ENCODE data around the gene PLEKHA6. TPM values are rescaled to one million over a fixed set of nuclear protein-coding genes. Genes with fewer than 3 reads are reported as not detected.

Gene PLEKHA6
- total and polyA plus RNA-seq, 2 of the 8 experiments (the other 6 are each of a cell fraction or from before 2014, with no cell fraction given) = 4.8 to 20.2 TPM

DNA sequence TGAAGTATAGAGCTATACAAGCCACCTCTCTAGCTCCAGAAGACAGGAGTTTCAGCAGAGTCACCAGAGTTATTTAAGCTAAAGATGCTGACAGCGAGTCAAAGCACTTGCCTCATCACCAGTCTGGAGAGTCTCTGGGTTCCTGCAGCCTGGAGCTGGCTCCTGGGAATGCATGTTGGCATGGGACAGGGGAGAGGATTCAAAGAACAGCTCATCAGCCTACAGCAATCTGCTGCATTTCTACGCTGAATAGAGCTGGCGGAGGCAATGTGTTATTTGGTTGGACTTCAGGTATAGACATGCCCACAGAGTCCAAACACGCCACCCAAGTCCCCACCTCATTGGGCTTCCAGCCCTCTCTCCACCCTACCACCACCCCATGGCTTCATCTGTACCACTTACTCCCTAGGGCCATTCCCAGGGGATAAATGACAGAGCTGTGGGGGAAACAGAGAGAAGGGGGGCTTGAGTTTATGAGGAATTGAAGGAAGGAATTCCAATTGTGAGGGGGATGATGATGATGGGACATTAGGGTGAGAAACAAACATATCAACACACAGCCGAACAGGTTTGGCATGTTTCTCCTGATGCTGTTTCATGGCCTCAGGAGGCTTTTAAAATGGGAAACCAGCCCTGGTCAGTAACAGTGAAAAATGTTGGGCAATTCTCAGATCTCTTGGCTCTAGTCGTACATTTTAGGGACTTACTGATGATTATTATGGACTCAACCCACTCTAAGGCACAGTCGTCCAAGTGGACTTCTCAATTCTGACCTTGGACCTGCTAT, 58.4 kb downstream of the PLEKHA6 start (continued):
- TF ChIP-seq, protein P1, sequence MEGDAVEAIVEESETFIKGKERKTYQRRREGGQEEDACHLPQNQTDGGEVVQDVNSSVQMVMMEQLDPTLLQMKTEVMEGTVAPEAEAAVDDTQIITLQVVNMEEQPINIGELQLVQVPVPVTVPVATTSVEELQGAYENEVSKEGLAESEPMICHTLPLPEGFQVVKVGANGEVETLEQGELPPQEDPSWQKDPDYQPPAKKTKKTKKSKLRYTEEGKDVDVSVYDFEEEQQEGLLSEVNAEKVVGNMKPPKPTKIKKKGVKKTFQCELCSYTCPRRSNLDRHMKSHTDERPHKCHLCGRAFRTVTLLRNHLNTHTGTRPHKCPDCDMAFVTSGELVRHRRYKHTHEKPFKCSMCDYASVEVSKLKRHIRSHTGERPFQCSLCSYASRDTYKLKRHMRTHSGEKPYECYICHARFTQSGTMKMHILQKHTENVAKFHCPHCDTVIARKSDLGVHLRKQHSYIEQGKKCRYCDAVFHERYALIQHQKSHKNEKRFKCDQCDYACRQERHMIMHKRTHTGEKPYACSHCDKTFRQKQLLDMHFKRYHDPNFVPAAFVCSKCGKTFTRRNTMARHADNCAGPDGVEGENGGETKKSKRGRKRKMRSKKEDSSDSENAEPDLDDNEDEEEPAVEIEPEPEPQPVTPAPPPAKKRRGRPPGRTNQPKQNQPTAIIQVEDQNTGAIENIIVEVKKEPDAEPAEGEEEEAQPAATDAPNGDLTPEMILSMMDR (IDR thresholded peaks at IDR 0.05; ENCODE audit: control extremely low read depth in 1 of 3, insufficient read depth in 1 of 3, low read depth in 1 of 3, low read length in 3 of 3) = no peak
- no peak for TF ChIP-seq POLR2AphosphoS5 (IDR thresholded peaks at IDR 0.05; ENCODE audit: low read depth, low read length)
- no peak for TF ChIP-seq NRF1 (IDR thresholded peaks at IDR 0.05; ENCODE audit: low read depth, low read length)
- no peak for TF ChIP-seq EGR1 (IDR thresholded peaks at IDR 0.05; ENCODE audit: borderline replicate concordance, low read depth, low read length)
- TF ChIP-seq, protein P2, sequence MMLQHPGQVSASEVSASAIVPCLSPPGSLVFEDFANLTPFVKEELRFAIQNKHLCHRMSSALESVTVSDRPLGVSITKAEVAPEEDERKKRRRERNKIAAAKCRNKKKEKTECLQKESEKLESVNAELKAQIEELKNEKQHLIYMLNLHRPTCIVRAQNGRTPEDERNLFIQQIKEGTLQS (IDR thresholded peaks at IDR 0.05; ENCODE audit: insufficient read depth, low read depth, low read length) = no peak
- TF ChIP-seq, protein P3, sequence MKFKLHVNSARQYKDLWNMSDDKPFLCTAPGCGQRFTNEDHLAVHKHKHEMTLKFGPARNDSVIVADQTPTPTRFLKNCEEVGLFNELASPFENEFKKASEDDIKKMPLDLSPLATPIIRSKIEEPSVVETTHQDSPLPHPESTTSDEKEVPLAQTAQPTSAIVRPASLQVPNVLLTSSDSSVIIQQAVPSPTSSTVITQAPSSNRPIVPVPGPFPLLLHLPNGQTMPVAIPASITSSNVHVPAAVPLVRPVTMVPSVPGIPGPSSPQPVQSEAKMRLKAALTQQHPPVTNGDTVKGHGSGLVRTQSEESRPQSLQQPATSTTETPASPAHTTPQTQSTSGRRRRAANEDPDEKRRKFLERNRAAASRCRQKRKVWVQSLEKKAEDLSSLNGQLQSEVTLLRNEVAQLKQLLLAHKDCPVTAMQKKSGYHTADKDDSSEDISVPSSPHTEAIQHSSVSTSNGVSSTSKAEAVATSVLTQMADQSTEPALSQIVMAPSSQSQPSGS (IDR thresholded peaks at IDR 0.05; ENCODE audit: low read length) = no peak
